ENCODE measurements around the gene KDM8. TPM values are rescaled to one million over a fixed set of nuclear protein-coding genes. Genes with fewer than 3 reads are reported as not detected.

KDM8 gene
- total RNA-seq, 1 donor from 2014 or later = 8.3 TPM

DNA sequence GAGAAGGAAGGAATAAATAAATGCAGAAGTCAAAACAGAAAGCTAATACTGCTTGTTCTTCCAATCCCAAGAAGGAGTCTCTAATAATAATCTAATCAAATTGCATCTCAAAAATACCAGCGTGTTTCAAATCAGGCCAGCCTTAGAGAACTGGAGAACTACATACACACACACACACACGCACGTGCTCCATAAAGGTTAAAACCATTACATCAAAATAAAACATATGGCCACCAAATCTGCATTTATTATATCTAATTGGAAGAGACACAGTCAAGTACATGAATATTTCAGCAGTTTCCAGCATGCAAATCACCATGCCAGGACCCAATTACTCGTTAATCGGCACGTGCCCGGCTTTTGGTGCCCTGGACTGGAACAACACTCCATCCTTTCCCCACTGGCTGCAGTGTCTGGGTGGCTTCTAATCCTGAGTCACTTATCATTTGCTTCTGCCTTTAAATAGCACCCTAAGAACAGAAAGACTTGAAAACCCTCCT, 20.4 kb upstream of the KDM8 start:
- Mint-ChIP-seq H3K27me3 (ENCODE audit: unreplicated experiment) (peaks cover 8% of the 10 kb centered on the region), H3K9me3 (ENCODE audit: unreplicated experiment) (no peaks in the 10 kb centered on the region), H3K4me1 (ENCODE audit: unreplicated experiment) (no peaks in the 10 kb centered on the region), H3K36me3 (ENCODE audit: unreplicated experiment) (no peaks in the 10 kb centered on the region), H3K27ac (ENCODE audit: unreplicated experiment) (no peak overlapping the region), H3K4me3 (ENCODE audit: unreplicated experiment) (no peak overlapping the region)
- no peak for DNase-seq (ENCODE audit: extremely low spot score, unreplicated experiment)
- TF ChIP-seq CTCF (IDR thresholded peaks at IDR 0.05) = no peak

GRCh38 chr16:27185776-27186130, 17.6 kb upstream of the KDM8 start:
- no peaks in the 10 kb centered on the region for H3K4me1 Mint-ChIP-seq (ENCODE audit: unreplicated experiment)
- H3K27ac Mint-ChIP-seq (ENCODE audit: unreplicated experiment) = no peak overlapping the region
- H3K27me3 Mint-ChIP-seq (ENCODE audit: unreplicated experiment) = peaks cover 7% of the 10 kb centered on the region
- no peak for TF ChIP-seq CTCF (IDR thresholded peaks at IDR 0.05)
- no peak for DNase-seq (ENCODE audit: extremely low spot score, unreplicated experiment)
- H3K4me3 Mint-ChIP-seq (ENCODE audit: unreplicated experiment) = no peak overlapping the region
- H3K9me3 Mint-ChIP-seq (ENCODE audit: unreplicated experiment) = no peaks in the 10 kb centered on the region
- H3K36me3 Mint-ChIP-seq (ENCODE audit: unreplicated experiment) = no peaks in the 10 kb centered on the region

DNA sequence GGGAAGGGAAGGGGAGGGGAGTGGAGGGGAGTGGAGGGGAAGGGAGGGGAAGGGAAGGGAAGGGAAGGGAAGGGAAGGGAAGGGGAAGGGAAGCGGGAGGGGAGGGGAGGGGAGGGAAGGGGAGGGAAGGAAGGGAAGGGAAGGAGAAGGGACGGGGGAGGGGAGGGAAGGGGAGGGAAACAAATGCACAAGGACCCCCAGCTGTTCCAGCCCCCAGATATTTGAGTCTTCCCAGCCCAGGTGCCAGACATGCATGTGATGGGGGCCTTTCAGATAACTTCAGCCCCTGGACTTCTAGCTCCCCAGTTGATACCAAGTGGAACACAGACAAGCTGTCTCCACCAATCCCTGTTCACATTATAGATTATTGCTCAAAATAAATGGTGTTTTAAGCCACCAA, 14.7 kb upstream of the KDM8 start:
- H3K36me3 Mint-ChIP-seq (ENCODE audit: unreplicated experiment) = no peaks in the 10 kb centered on the region
- no peak for TF ChIP-seq CTCF (IDR thresholded peaks at IDR 0.05)
- no peaks in the 10 kb centered on the region for H3K4me1 Mint-ChIP-seq (ENCODE audit: unreplicated experiment)
- no peaks in the 10 kb centered on the region for H3K27me3 Mint-ChIP-seq (ENCODE audit: unreplicated experiment)
- no peak overlapping the region for H3K4me3 Mint-ChIP-seq (ENCODE audit: unreplicated experiment)
- no peak overlapping the region for H3K27ac Mint-ChIP-seq (ENCODE audit: unreplicated experiment)
- H3K9me3 Mint-ChIP-seq (ENCODE audit: unreplicated experiment) = no peaks in the 10 kb centered on the region
- no peak for DNase-seq (ENCODE audit: extremely low spot score, unreplicated experiment)

GRCh38 chr16:27189335-27189972, 13.9 kb upstream of the KDM8 start:
- no peak for TF ChIP-seq CTCF (IDR thresholded peaks at IDR 0.05)
- no peaks in the 10 kb centered on the region for H3K9me3 Mint-ChIP-seq (ENCODE audit: unreplicated experiment)
- no peak overlapping the region for H3K4me3 Mint-ChIP-seq (ENCODE audit: unreplicated experiment)
- H3K36me3 Mint-ChIP-seq (ENCODE audit: unreplicated experiment) = no peaks in the 10 kb centered on the region
- no peak overlapping the region for H3K27ac Mint-ChIP-seq (ENCODE audit: unreplicated experiment)
- no peaks in the 10 kb centered on the region for H3K27me3 Mint-ChIP-seq (ENCODE audit: unreplicated experiment)
- DNase-seq (ENCODE audit: extremely low spot score, unreplicated experiment) = no peak
- H3K4me1 Mint-ChIP-seq (ENCODE audit: unreplicated experiment) = no peaks in the 10 kb centered on the region

DNA sequence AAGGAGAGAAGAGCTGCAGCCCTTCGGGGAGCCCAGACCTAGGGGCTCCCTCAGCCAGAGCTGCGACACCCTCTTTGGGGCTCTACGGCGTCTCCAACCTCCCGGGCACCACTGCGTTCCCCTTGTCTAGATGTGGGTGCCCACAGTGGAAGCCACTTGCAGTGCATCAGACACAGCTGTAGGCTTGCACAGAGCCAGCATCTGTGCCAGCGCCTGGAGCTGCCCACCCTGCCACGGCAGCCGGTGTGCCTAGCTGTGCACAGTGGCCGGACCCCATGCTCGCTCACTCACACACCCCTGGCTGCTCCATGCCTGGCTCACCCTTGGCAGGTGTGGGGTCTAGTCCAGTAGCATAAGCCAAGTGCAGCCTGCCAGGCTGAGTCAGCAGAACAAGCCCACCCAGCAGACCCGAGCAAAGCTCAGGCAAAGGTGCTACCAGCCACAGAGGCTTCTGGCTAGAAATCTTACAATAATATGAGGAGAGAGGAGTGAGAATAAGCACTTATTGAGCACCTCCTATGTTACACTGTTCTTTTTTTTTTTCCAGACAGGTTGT, 12.9 kb upstream of the KDM8 start:
- peaks cover 5% of the 10 kb centered on the region for H3K27me3 Mint-ChIP-seq (ENCODE audit: unreplicated experiment)

More for the DNA sequence above, 12.9 kb upstream of the KDM8 start:
- H3K27ac Mint-ChIP-seq (ENCODE audit: unreplicated experiment) = no peak overlapping the region
- DNase-seq (ENCODE audit: extremely low spot score, unreplicated experiment) = no peak
- no peak for TF ChIP-seq CTCF (IDR thresholded peaks at IDR 0.05)
- H3K4me3 Mint-ChIP-seq (ENCODE audit: unreplicated experiment) = no peak overlapping the region
- no peaks in the 10 kb centered on the region for H3K4me1 Mint-ChIP-seq (ENCODE audit: unreplicated experiment)
- no peaks in the 10 kb centered on the region for H3K36me3 Mint-ChIP-seq (ENCODE audit: unreplicated experiment)
- no peaks in the 10 kb centered on the region for H3K9me3 Mint-ChIP-seq (ENCODE audit: unreplicated experiment)

Measured in osteocyte (in vitro differentiated cells).